Measurements from ENCODE around the gene TSC22D1.

GRCh38 chr13:44452418-44452817, 123.7 kb downstream of the TSC22D1 start:
- TF ChIP-seq CTCF (optimal IDR thresholded peaks at IDR 0.05 in 1 of 3, IDR thresholded peaks at IDR 0.05 in 1 of 3, conservative IDR thresholded peaks at IDR 0.05 in 1 of 3; ENCODE audit: extremely low read depth in 1 of 3, insufficient read depth in 2 of 3, low read length in 3 of 3): no peak
- no peak for TF ChIP-seq EZH2 (IDR thresholded peaks at IDR 0.05; ENCODE audit: low read length)

Data from keratinocyte (primary cell).